Osteoblast (primary cell): Measurements from ENCODE around the gene TIGAR. TPM values are rescaled to one million over a fixed set of nuclear protein-coding genes. Genes with fewer than 3 reads are reported as not detected.

Experiments used
- DNase-seq: peaks from one replicate; pipeline ENCODE4 v3.0.0; 2011; ENCODE audit warnings: low spot score, mixed read lengths; ENCODE audit not compliant: insufficient read length; ENCODE audit errors: missing footprints
- H2AFZ ChIP-seq: 2 replicates; pipeline ENCODE4 v1.6.0; 2011; ENCODE audit warnings: mild to moderate bottlenecking, low read length
- H3K27ac ChIP-seq: 2 replicates; pipeline ENCODE4 v1.5.1; 2011; ENCODE audit warnings: mild to moderate bottlenecking, low read depth, low read length, moderate library complexity
- H3K27me3 ChIP-seq: 2 replicates; pipeline ENCODE4 v1.6.0; 2012; ENCODE audit warnings: mild to moderate bottlenecking, control low read depth, inconsistent platforms, low read length, moderate library complexity; ENCODE audit not compliant: insufficient read depth
- H3K36me3 ChIP-seq: 2 replicates; pipeline ENCODE4 v1.5.1; 2011; ENCODE audit warnings: mild to moderate bottlenecking, low read length, control low read depth, moderate library complexity; ENCODE audit not compliant: insufficient read depth
- H3K4me1 ChIP-seq: 2 replicates; pipeline ENCODE4 v1.5.1; 2011; ENCODE audit warnings: mild to moderate bottlenecking, low read length, control low read depth, moderate library complexity; ENCODE audit not compliant: insufficient read depth
- H3K4me2 ChIP-seq: 2 replicates; pipeline ENCODE4 v1.6.0; 2011; ENCODE audit warnings: mild to moderate bottlenecking, low read length; ENCODE audit not compliant: insufficient read depth
- H3K4me3 ChIP-seq: fragments of 200-600 bp; sonication (generic); 3 replicates; pipeline ENCODE4 v1.5.1; 2012; ENCODE audit warnings: mild to moderate bottlenecking, low read length, inconsistent platforms; ENCODE audit not compliant: insufficient read depth
- H3K79me2 ChIP-seq: 2 replicates; pipeline ENCODE4 v1.6.0; 2012; ENCODE audit warnings: mild to moderate bottlenecking, low read length, control low read depth, inconsistent platforms; ENCODE audit not compliant: insufficient read depth
- H3K9me3 ChIP-seq: 2 replicates; pipeline ENCODE4 v1.5.1; 2011; ENCODE audit warnings: low read depth, low read length, control low read depth
- H4K20me1 ChIP-seq: 2 replicates; pipeline ENCODE4 v1.6.0; 2012; ENCODE audit warnings: mild to moderate bottlenecking, low read length, control low read depth; ENCODE audit not compliant: insufficient read depth
- CTCF ChIP-seq: IDR thresholded peaks from 2 replicates; pipeline ENCODE4 v1.5.1; 2011; ENCODE audit warnings: mild to moderate bottlenecking, low read depth, low read length, moderate library complexity; ENCODE audit errors: extremely low read depth
- total RNA-seq: library from RNA; depleted of rRNA; stranded (reverse); fragments of >200 nt; gene quantifications from 2 replicates; pipeline ENCODE4 v1.2.3, GENCODE V29; 2012

TIGAR gene
- total RNA-seq, 1 donor, result 11.6 TPM

DNA sequence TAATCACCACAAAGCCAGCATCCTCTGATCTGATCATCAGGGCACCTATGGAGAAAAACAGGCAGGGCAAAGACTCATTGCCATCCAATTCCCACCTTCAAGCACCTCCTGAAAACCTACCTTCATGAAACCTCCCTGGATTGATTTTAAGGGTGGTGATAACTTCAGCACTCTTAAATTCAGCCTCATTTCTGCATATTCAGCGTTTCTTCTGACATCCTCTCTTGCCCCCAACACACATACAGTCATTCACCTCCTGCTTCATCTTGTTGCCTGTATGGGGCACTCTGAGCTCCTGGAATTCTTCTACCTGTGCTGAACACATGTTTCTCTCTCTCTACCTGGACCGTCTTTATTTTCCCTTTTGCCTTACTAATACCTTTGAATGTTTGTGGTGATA lies 51.6 kb downstream of the TIGAR start:
- no peaks in the 10 kb centered on the region for H3K79me2 ChIP-seq
- H3K27ac ChIP-seq, result no peak overlapping the region
- no peaks in the 10 kb centered on the region for H3K9me3 ChIP-seq
- no peak overlapping the region for H2AFZ ChIP-seq
- no peaks in the 10 kb centered on the region for H3K36me3 ChIP-seq
- no peaks in the 10 kb centered on the region for H3K4me1 ChIP-seq
- no peak for TF ChIP-seq CTCF
- H3K4me3 ChIP-seq, result no peak overlapping the region
- no peak for DNase-seq
- H4K20me1 ChIP-seq, result no peaks in the 10 kb centered on the region
- H3K4me2 ChIP-seq, result no peak overlapping the region
- no peaks in the 10 kb centered on the region for H3K27me3 ChIP-seq

DNA sequence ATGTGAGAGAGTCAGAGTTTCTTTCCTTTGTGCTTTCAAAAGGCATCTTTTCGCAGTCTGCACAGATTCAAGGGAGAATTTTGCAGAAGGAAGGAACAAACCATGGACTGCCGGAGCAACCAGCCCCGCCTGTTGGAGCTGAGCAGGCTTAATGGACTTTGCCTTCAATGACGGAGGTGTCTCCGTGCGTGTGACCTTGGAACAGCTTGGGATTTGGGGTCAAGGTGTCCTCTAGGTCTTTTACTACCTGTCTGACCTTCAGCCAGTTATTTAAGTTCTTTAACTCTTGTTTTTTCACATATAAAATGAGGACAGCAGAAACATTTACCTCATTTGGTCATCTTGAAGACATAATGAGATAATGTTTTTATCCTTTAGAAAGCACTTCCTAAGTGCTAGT lies 54.4 kb downstream of the TIGAR start:
- TF ChIP-seq CTCF, result no peak
- Histone ChIP-seq H3K27me3 (no peaks in the 10 kb centered on the region), H3K4me3 (no peak overlapping the region), H3K27ac (no peak overlapping the region), H3K4me2 (no peak overlapping the region), H4K20me1 (no peaks in the 10 kb centered on the region), H3K9me3 (no peaks in the 10 kb centered on the region), H3K36me3 (no peaks in the 10 kb centered on the region), H3K4me1 (no peaks in the 10 kb centered on the region), H3K79me2 (no peaks in the 10 kb centered on the region), H2AFZ (no peak overlapping the region)
- no peak for DNase-seq

GRCh38 chr12:4378772-4379171 lies 57.8 kb downstream of the TIGAR start:
- Histone ChIP-seq H4K20me1 (no peaks in the 10 kb centered on the region), H3K79me2 (no peaks in the 10 kb centered on the region), H3K9me3 (no peaks in the 10 kb centered on the region), H3K4me3 (no peak overlapping the region), H3K27ac (no peak overlapping the region), H3K4me1 (no peaks in the 10 kb centered on the region), H3K27me3 (no peaks in the 10 kb centered on the region), H2AFZ (no peak overlapping the region), H3K4me2 (no peak overlapping the region), H3K36me3 (no peaks in the 10 kb centered on the region)
- no peak for TF ChIP-seq CTCF
- no peak for DNase-seq

GRCh38 chr12:4379405-4379804 lies 58.4 kb downstream of the TIGAR start, which contains the start of gene FGF23:
Gene FGF23, minus strand, starts transcription at chr12:4379712. Its CDS starts 130 bp downstream, at chr12:4379582.
- H3K36me3 ChIP-seq, result no peaks in the 10 kb centered on the region
- H3K27ac ChIP-seq, result no peak within 1 kb of the TSS
- H3K27me3 ChIP-seq, result no peaks in the 10 kb centered on the region
- H3K4me1 ChIP-seq, result no peaks in the 10 kb centered on the region
- H3K4me3 ChIP-seq, result no peak within 1 kb of the TSS
- no peak for TF ChIP-seq CTCF
- no peaks in the 10 kb centered on the region for H3K9me3 ChIP-seq
- H2AFZ ChIP-seq, result no peak within 1 kb of the TSS
- H3K79me2 ChIP-seq, result no peaks in the 10 kb centered on the region
- no peak within 1 kb of the TSS for H3K4me2 ChIP-seq
- DNase-seq, result no peak
- no peaks in the 10 kb centered on the region for H4K20me1 ChIP-seq
